Vagina (tissue), 2 donors: Measurements from ENCODE around the gene COBLL1. TPM values are rescaled to one million over a fixed set of nuclear protein-coding genes. Genes with fewer than 3 reads are reported as not detected.

ENCODE experiments used
- DNase-seq, 2 donors: peaks; one replicate each; pipeline ENCODE4 v3.0.0-alpha.2; 2017; ENCODE audit errors: extremely low spot score in 2 of 2
- H3K27ac ChIP-seq: fragments of 200-600 bp; sonication (generic); one replicate; pipeline ENCODE4 v1.5.1; 2019
- H3K27me3 ChIP-seq: fragments of 200-600 bp; sonication (generic); one replicate; pipeline ENCODE4 v1.5.1; 2019
- H3K36me3 ChIP-seq, 2 donors: fragments of 200-600 bp; sonication (generic); one replicate each; pipeline ENCODE4 v1.5.1; 2017 to 2019
- H3K4me1 ChIP-seq: fragments of 200-600 bp; sonication (generic); one replicate; pipeline ENCODE4 v1.5.1; 2019
- H3K4me3 ChIP-seq, 2 donors: fragments of 200-600 bp; sonication (generic); 1 replicate in 1 of 2; 2 replicates in 1 of 2; pipeline ENCODE4 v1.5.1; 2016 to 2019
- H3K9me3 ChIP-seq: fragments of 200-600 bp; sonication (generic); one replicate; pipeline ENCODE4 v1.5.1; 2019
- POLR2A ChIP-seq, 2 donors: fragments of 450-650 bp; IDR thresholded peaks; one replicate each; pipeline ENCODE4 v1.6.1; 2017; ENCODE audit warnings: antibody characterized with exemption in 2 of 2, mild to moderate bottlenecking in 2 of 2, moderate library complexity in 2 of 2
- POLR2AphosphoS5 ChIP-seq, 2 donors: sonication (generic); formaldehyde crosslinking; IDR thresholded peaks; one replicate each; pipeline ENCODE4 v1.9.0; 2017; ENCODE audit warnings: antibody characterized with exemption in 2 of 2, mild to moderate bottlenecking in 2 of 2, low read depth in 1 of 2; ENCODE audit not compliant: insufficient read depth in 1 of 2
- intact Hi-C: fragments of 100-400 bp; cut with DNase I; formaldehyde crosslinking; loops from one replicate; pipeline ENCODE4 v1.15.1; 2023
- total RNA-seq: library from RNA; depleted of rRNA; stranded (reverse); fragments of >200 nt; gene quantifications from one replicate; pipeline ENCODE4 v1.2.3, GENCODE V29; 2016
- TF ChIP-seq, protein P1 (sequence below), 3 experiments: fragments of 450-650 bp in 2 of 3; fragments of 200-600 bp in 1 of 3; sonication (generic) in 1 of 3; IDR thresholded peaks; one replicate each; pipeline ENCODE4 v1.5.1; 2017 to 2019; ENCODE audit warnings: antibody characterized with exemption in 3 of 3, mild to moderate bottlenecking in 2 of 3, moderate library complexity in 2 of 3

The COBLL1 gene
- total RNA-seq, 1 donor from 2014 or later, result 79.6 TPM

DNA sequence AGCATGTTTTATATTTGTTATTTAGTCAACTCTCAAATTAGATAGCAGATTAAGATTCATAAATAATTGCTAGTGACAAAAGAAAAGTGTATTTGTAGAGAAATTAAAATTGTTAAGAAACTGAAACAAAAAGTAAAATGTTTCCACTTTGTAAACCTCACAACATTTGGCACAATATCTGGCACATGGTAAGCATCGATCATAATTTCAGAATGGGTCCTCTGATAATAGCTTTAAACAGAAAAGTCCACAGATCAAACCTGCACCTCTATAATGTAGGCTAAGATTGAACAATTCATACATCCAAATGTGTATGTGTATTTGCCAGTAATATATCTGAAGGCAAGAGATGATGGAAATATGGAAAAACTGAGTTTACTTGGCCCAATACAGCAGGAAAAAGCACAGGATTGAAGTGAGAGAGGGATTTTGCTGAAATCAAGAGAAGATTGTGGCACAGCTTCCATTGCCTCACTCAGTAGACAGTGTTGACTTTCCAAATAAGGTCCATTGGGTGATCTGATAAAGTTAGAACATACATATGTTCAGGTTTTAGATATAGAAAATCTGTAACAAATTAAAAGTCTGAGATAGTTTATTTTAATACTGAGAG is 39.4 kb downstream of the COBLL1 start:
- no peak overlapping the region for H3K27ac ChIP-seq

DNA sequence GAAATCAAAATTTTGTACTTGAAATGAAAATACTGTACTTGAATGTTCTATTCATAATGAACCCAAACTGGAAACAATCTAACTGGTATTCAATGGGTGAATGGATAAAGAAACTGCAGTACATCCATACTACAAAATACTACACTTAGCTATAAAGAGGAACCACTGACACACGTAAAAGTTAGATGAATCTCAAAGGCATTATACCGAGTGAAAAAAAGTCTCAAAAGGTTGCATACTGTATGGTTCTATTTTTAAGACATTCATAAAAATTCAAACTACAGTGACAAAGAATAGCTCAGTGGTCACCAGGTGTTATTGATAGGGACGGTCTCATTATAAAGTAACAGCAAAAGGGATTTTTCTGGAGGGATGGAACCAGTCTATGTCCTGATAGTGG is 41.1 kb downstream of the COBLL1 start:
- Histone ChIP-seq H3K9me3 (no peaks in the 10 kb centered on the region), H3K27ac (no peak overlapping the region), H3K4me3 (no peak overlapping the region), H3K4me1 (peaks cover 27% of the 10 kb centered on the region), H3K36me3 (no peaks in the 10 kb centered on the region), H3K27me3 (no peaks in the 10 kb centered on the region)
- intact Hi-C loops, result no loop called here
- no peak for DNase-seq
- TF ChIP-seq, protein P1, sequence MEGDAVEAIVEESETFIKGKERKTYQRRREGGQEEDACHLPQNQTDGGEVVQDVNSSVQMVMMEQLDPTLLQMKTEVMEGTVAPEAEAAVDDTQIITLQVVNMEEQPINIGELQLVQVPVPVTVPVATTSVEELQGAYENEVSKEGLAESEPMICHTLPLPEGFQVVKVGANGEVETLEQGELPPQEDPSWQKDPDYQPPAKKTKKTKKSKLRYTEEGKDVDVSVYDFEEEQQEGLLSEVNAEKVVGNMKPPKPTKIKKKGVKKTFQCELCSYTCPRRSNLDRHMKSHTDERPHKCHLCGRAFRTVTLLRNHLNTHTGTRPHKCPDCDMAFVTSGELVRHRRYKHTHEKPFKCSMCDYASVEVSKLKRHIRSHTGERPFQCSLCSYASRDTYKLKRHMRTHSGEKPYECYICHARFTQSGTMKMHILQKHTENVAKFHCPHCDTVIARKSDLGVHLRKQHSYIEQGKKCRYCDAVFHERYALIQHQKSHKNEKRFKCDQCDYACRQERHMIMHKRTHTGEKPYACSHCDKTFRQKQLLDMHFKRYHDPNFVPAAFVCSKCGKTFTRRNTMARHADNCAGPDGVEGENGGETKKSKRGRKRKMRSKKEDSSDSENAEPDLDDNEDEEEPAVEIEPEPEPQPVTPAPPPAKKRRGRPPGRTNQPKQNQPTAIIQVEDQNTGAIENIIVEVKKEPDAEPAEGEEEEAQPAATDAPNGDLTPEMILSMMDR (IDR thresholded peaks at IDR 0.05), result no peak
- no peak for TF ChIP-seq POLR2AphosphoS5 (IDR thresholded peaks at IDR 0.05; ENCODE audit: insufficient read depth in 1 of 2, low read depth in 1 of 2)
- TF ChIP-seq POLR2A (IDR thresholded peaks at IDR 0.05), result no peak

More for the DNA sequence above, 39.4 kb downstream of the COBLL1 start:
- no peaks in the 10 kb centered on the region for H3K36me3 ChIP-seq
- intact Hi-C loops, result no loop called here
- H3K9me3 ChIP-seq, result no peaks in the 10 kb centered on the region
- no peak for DNase-seq
- H3K4me1 ChIP-seq, result peaks cover 24% of the 10 kb centered on the region
- no peak overlapping the region for H3K4me3 ChIP-seq
- H3K27me3 ChIP-seq, result no peaks in the 10 kb centered on the region
- TF ChIP-seq POLR2A (IDR thresholded peaks at IDR 0.05) (no peak), POLR2AphosphoS5 (IDR thresholded peaks at IDR 0.05; ENCODE audit: insufficient read depth in 1 of 2, low read depth in 1 of 2) (no peak)
- TF ChIP-seq, protein P1 (IDR thresholded peaks at IDR 0.05), result no peak

DNA sequence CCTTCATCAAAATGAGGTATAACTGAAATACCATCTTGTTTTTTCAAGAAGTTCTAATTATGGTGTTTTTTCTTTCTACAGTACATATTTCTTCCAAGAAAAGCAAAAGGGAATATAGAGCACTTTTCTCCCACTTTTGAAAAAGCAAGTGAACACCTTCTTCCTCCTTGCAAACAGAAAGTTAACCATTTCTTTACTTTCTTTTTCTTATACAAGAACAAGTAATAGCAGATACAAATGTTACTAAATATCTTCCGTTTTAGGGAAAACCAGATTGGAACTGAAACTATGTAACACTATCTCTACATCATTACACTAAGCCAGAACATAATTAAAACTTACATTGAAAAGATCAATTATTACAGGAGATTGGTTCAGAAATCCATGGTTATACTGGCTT is 44.0 kb downstream of the COBLL1 start:
- Histone ChIP-seq H3K27ac (no peak overlapping the region), H3K9me3 (no peaks in the 10 kb centered on the region), H3K36me3 (no peaks in the 10 kb centered on the region), H3K27me3 (no peaks in the 10 kb centered on the region), H3K4me1 (peaks cover 47% of the 10 kb centered on the region), H3K4me3 (no peak overlapping the region)
- intact Hi-C loops, result no loop called here
- no peak for DNase-seq
- TF ChIP-seq, protein P1 (IDR thresholded peaks at IDR 0.05), result no peak
- TF ChIP-seq POLR2A (IDR thresholded peaks at IDR 0.05) (no peak), POLR2AphosphoS5 (IDR thresholded peaks at IDR 0.05; ENCODE audit: insufficient read depth in 1 of 2, low read depth in 1 of 2) (no peak)

DNA sequence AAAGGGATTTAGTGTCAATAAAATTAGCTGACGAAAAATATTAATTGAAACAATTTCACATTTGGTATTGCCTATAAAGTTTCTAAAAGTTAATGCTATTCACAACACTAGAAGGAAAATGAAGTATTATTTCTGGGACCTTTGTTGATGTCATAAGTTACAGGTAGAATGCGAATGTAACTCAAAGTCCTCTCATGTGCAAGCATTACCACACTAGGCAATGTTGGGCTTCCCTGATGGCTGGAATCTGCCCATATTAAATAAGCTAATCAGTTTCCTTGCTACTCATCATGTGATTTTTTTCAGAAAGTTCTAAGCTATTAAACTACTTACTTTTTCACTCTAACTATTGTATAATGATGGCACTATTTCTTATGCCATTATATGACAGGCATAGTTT is 44.6 kb downstream of the COBLL1 start:
- Histone ChIP-seq H3K4me3 (no peak overlapping the region), H3K4me1 (peaks cover 44% of the 10 kb centered on the region), H3K36me3 (no peaks in the 10 kb centered on the region), H3K27me3 (no peaks in the 10 kb centered on the region), H3K9me3 (no peaks in the 10 kb centered on the region), H3K27ac (no peak overlapping the region)
- DNase-seq, result no peak
- TF ChIP-seq, protein P1 (IDR thresholded peaks at IDR 0.05), result no peak
- TF ChIP-seq POLR2A (IDR thresholded peaks at IDR 0.05) (no peak), POLR2AphosphoS5 (IDR thresholded peaks at IDR 0.05; ENCODE audit: insufficient read depth in 1 of 2, low read depth in 1 of 2) (no peak)
- intact Hi-C loops, result no loop called here

- Histone ChIP-seq H3K27me3 (no peaks in the 10 kb centered on the region), H3K36me3 (no peaks in the 10 kb centered on the region), H3K27ac (peak overlapping the region; percentile 34), H3K4me3 (no peak overlapping the region), H3K4me1 (peaks cover 40% of the 10 kb centered on the region), H3K9me3 (no peaks in the 10 kb centered on the region)
- DNase-seq, result no peak
- intact Hi-C loops, result no loop called here
- TF ChIP-seq POLR2A (IDR thresholded peaks at IDR 0.05) (no peak), POLR2AphosphoS5 (IDR thresholded peaks at IDR 0.05; ENCODE audit: insufficient read depth in 1 of 2, low read depth in 1 of 2) (no peak)
- TF ChIP-seq, protein P1 (IDR thresholded peaks at IDR 0.05), result no peak
These were observed 47.0 kb downstream of the COBLL1 start for GRCh38 chr2:164794432-164795231.
